GM18498 (cell line): ENCODE results near the gene ARHGAP6.
"Not testable (repeated sequence)": the region's sequence is repeated elsewhere in the genome, so short reads cannot be mapped to it uniquely, and the experiment has no call there.

Experiments
- ATAC-seq: cut with Tn5 transposase; IDR thresholded peaks from one replicate; pipeline ENCODE4 v1.9.1; 2021; ENCODE audit warnings: mild to moderate bottlenecking, moderate library complexity; ENCODE audit not compliant: unreplicated experiment

Gene ARHGAP6

DNA sequence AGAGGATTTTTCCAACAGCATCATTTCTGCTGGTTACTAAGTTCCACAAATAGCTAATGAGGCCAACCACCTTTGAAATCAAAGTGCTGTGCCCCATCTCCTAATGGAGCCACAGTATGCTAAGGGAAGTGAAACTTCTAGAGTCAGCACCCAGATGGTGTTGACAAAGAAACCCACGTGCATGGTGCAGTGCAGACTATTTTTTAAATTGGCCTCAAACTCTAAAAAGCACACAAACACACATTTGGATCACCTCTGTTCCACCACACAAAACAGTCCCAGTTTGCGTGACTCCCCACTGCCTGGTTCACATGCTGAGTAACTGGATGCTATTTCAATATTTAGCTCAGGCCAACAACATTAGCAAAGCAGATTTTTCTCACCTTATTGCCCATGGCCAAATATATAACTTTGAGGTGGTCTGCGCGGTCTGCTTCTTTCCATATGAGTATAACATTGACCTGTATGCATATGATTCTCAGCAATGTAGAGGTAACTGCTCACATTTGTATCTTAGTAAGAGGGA is 302.6 kb downstream of the ARHGAP6 start:
- ATAC-seq = peak; percentile 98

DNA sequence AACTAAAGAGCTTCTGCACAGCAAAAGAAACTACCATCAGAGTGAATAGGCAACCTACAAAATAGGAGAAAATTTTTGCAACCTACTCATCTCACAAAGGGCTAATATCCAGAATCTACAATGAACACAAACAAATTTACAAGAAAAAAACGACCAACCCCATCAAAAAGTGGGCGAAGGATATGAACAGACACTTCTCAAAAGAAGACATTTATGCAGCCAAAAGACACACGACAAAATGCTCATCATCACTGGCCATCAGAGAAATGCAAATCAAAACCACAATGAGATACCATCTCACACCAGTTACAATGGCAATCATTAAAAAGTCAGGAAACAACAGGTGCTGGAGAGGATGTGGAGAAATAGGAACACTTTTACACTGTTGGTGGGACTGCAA is 304.1 kb downstream of the ARHGAP6 start:
- not testable (repeated sequence) for ATAC-seq

- not testable (repeated sequence) for ATAC-seq
These were observed 309.8 kb downstream of the ARHGAP6 start for GRCh38 chrX:11355944-11356343.

- no peak for ATAC-seq
These were observed 310.3 kb downstream of the ARHGAP6 start for GRCh38 chrX:11355259-11355909.

DNA sequence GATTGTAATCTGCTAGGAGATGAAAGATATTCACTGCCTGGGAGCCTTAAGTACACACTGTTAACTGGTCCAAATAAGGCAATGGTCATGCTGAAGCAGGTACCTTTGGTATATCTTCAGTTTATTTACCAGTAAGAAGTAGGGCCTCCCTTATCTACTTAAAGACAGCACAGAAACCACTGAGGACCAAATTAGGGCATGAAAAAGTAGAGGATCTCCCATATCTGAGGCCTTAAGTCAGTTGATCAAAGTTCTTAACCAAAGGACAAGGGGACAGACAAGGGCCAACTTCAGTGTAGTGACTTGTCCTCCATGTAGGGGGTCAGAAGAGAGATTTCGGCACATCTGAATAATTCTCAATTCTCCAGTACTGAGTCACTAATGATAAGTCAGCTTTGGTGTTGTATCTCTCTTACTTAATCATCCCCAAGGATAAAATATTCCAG is 313.4 kb downstream of the ARHGAP6 start:
- ATAC-seq = no peak

DNA sequence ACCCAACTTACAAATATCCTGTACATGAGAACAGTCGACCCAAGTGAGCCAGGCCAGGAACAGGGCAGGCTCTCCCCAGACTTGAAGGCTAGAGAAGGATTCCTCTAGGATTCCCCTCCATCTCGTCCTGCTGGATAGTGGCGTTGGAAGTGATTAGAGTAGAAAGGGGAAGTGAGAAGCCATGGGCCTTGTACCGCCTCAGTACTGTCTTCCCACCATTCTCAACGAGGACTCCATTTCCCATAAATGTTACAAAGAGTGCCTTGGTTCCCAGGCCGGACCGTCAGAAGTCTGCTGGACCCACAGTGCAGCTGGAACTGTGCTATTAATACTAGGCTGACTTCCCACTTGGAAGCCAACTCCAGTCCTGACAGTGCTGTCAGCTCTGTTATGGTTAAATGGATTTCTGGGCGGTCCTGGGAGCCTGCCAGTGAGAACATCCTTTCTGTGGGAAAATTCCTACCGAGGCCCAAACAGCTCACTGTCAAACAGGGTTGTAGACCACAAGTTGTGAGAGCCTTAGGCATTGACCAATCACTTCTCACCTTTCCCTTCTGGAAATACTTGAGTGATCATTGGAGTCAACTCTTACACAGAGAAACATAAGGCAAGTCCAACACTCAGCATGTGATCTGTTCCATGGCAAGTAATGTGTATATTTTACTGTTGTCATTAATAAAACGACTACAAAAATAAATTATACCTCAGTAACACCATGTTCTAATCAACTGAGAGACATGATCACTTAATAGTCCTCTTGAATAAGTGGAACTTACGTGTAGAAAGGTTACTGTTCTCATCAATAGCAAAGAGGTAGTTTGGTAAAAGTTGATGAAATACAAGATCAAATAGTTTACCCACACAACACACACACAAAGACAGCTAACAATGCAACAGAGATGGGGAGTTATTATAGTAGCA is 314.1 kb downstream of the ARHGAP6 start:
- peak; percentile 29 for ATAC-seq

DNA sequence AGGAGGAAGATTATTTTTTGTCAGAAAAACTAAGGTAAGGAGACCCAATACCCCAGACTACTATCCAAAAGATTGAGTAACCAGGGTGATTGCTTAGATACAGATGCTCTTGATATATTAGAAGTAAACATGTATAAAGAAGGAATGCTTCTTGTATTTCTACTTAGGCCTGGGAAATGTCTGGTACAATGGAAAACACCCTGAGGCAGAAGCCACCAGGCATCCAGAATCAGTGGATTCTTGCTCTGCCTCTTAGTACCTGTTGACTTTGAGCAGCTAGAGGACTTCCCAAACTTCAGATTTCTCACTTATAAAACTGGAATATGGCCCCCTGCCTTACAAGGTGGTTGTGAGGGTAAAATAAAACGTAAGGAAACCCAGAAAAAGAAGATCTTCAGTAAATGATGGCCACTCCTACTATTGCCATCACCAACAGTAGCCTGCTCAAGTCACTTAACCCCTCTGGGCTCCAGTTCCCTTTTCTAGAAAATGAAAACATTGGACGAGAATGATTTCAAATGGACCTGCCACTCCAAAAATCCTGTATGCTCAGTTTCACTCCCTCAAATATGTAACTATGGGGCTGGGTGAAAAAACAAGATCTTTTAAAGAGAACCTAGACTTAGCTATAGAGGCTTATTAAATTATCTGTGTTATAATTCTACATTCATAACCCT is 315.9 kb downstream of the ARHGAP6 start:
- ATAC-seq = no peak

GRCh38 chrX:11349020-11349419 is 316.7 kb downstream of the ARHGAP6 start:
- no peak for ATAC-seq

GRCh38 chrX:11347300-11347699 is 318.4 kb downstream of the ARHGAP6 start:
- no peak for ATAC-seq

DNA sequence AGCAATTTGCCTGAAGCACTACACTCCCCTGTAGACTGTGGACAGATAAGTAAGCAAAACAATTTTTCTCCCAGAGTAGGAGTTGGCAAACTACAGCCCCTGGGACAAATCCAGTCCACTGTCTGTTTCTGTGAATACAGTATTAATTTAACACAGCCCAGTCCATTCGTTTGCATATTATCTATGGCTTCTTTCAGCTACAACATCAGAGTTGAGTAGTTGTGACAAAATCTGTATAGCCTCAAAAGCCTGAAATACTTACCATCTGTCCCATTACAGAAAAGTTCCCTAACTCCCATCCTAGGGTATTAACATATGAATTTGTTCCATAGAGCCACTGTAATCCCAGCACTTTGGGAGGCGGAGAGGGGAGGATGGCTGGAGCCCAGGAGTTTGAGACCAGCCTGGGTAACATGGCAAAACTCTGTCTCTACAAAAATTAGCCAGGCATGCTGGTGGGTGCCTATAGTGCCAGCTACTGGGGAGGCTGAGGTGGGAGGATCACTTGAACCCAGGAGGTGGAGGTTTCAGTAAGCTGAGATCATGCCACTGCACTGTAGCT is 319.5 kb downstream of the ARHGAP6 start:
- no peak for ATAC-seq

GRCh38 chrX:11342673-11343072 is 323.0 kb downstream of the ARHGAP6 start:
- ATAC-seq = no peak

GRCh38 chrX:11341274-11342201 is 324.2 kb downstream of the ARHGAP6 start:
- peak; percentile 78 for ATAC-seq

DNA sequence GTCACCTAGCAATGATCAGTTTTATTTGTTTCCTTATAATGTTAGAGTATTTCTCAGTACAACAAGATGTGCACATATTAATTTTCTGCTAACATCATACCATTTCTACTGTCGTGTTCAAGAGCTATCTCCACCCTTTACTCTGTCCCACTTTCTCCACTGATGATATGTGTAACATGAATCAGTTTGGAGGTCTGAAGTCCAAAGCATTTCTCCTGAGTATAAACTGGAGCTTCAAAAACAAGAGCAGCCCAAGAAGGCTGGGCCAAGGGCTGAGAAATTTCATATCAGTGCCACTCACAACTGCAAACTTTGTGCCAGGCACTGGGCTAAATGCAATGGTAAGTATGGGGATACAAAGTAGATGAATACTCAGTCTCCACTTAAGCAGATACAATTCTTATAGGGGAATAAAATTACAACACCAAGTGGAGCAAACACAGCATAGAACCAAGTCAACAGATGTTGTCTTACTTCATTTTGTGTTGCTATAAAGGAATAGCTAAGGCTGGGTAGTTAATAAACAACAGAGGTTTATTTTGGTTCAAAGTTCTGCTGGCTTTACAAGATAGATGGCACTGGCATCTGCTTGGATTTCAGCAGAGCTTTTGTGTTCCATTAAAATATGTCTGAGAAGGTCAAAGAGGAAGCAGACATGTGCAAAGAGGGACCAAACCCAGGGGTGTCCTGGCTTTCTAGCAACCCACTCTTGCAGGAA is 328.3 kb downstream of the ARHGAP6 start:
- no peak for ATAC-seq

DNA sequence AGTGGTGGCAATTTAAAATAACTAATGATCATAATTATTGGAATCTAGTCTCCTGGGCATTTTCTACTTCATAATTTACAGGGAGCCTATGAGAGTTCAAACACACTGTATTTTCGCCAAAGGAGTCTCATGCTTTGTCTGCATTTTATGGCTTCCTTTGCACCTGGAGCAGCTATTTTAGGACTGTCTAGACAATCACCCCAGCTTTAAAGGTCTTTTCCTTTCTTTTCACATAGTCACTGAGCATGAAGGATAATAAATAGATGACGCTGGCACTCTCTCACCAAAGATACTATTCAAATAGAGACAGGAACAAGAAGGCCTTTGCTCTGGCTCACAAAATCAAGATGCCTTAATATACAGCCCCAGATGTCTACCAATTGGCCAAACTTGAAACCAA is 329.5 kb downstream of the ARHGAP6 start:
- ATAC-seq = no peak

- ATAC-seq = no peak
These were observed 331.6 kb downstream of the ARHGAP6 start for GRCh38 chrX:11334165-11334564.

DNA sequence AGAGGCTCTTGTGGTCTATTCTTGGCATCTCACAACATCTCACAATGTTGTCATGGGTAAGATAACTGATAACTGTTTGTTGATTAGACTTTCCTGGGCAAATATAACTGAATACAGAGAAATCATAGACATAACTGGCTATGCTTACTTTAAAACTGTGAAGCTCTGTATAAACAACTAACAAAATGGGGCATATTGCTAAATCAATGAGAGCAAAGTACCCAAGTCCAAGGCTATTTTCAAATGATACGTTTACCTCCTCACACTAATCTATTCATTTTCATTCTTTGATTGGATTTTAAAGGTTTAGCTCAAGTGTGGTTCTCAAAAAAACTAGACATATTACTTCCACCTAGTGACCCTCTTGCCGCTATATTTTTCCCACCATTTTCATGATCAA is 333.9 kb downstream of the ARHGAP6 start:
- ATAC-seq = no peak

- ATAC-seq = no peak
These were observed 336.7 kb downstream of the ARHGAP6 start for GRCh38 chrX:11329021-11329420.

DNA sequence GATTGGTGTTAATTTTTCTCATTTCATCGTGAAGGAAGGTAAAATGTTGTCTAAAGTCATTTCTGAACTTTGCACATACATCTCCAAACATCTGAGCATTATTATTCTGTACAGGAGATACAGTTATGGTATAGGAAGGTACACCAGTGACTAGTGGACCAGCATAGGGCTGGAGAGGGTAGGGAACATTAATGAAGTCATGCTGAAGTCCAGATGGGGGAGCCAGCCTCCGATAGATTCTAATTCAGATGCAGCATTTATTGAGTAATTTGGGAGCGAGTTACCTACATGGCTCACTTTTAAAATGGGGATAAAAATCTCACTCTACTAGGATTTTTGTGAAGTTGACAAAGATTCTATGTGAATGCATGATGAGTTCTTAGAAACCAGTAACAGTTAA is 337.6 kb downstream of the ARHGAP6 start:
- no peak for ATAC-seq

- no peak for ATAC-seq
These were observed 343.7 kb downstream of the ARHGAP6 start for GRCh38 chrX:11321986-11322385.
